Endothelial cell of umbilical vein (primary cell): ENCODE measurements around the gene UBXN11. TPM values are rescaled to one million over a fixed set of nuclear protein-coding genes. Genes with fewer than 3 reads are reported as not detected.

Experiments used
- BruUV-seq: library from RNA; stranded (reverse); fragments of 400-500 nt; replicated peaks from 2 replicates; lab custom pipeline; 2021; lab: Mats Ljungman, UMichigan
- CTCF ChIA-PET: fragments of 300-600, 350-600 bp; sonication (Branson Sonifier 250); formaldehyde crosslinking; loops from one replicate; lab custom pipeline; 2021; ENCODE audit warnings: antibody characterized with exemption, inconsistent platforms; lab: Charles Lee
- POLR2A ChIA-PET: fragments of 300-600, 350-600 bp; sonication (Branson Sonifier 250); formaldehyde crosslinking; loops from one replicate; lab custom pipeline; 2021; ENCODE audit warnings: antibody characterized with exemption, inconsistent platforms; lab: Charles Lee
- DNase-seq: peaks from one replicate; pipeline ENCODE4 v3.0.0-alpha.2; 2011; ENCODE audit warnings: low read depth, low spot score
- FAIRE-seq: peaks from 2 replicates; lab custom pipeline; 2011; peaks lifted over from hg19 to GRCh38; lab: Jason Lieb, UNC
- H2AFZ ChIP-seq: 2 replicates; pipeline ENCODE4 v1.6.0; 2012; ENCODE audit warnings: low read depth, low read length, control low read depth, inconsistent platforms
- H3K27ac ChIP-seq: 2 replicates; pipeline ENCODE4 v1.5.1; 2011; ENCODE audit warnings: low read depth, mild to moderate bottlenecking, control low read depth, low read length, moderate library complexity; ENCODE audit not compliant: insufficient read depth
- H3K27me3 ChIP-seq, 2 experiments: 2 replicates each; pipeline versions ENCODE4 v1.6.0 to v1.6.1; 2011; ENCODE audit warnings: low read length in 2 of 2, mixed read lengths in 1 of 2; ENCODE audit not compliant: control insufficient read depth in 2 of 2, insufficient read depth in 2 of 2
- H3K36me3 ChIP-seq, 2 experiments: 2 replicates in 1 of 2; 3 replicates in 1 of 2; pipeline ENCODE4 v1.5.1; 2011; ENCODE audit warnings: low read length in 2 of 2, mild to moderate bottlenecking in 1 of 2, moderate library complexity in 1 of 2; ENCODE audit not compliant: control insufficient read depth in 2 of 2, insufficient read depth in 2 of 2; ENCODE audit errors: extremely low read depth in 1 of 2
- H3K4me1 ChIP-seq: 3 replicates; pipeline ENCODE4 v1.5.1; 2011; ENCODE audit warnings: mild to moderate bottlenecking, low read length; ENCODE audit not compliant: control insufficient read depth, insufficient read depth; ENCODE audit errors: extremely low read depth
- H3K4me2 ChIP-seq: 2 replicates; pipeline ENCODE4 v1.6.1; 2011; ENCODE audit warnings: low read length, control low read depth, mixed read lengths; ENCODE audit not compliant: insufficient read depth
- H3K4me3 ChIP-seq, 3 experiments: fragments of 200-600 bp in 1 of 3; sonication (generic), shearing (Covaris generic) in 1 of 3; replicated peaks in 1 of 3; 2 replicates each; pipeline ENCODE4 v1.5.1; 2011 to 2016; ENCODE audit warnings: control low read depth in 3 of 3, low read length in 3 of 3, mild to moderate bottlenecking in 2 of 3, inconsistent platforms in 1 of 3, low read depth in 1 of 3, moderate library complexity in 1 of 3; ENCODE audit not compliant: insufficient read depth in 1 of 3
- H3K79me2 ChIP-seq: 2 replicates; pipeline ENCODE4 v1.6.0; 2012; ENCODE audit warnings: low read length, inconsistent platforms; ENCODE audit not compliant: control insufficient read depth, insufficient read depth
- H3K9ac ChIP-seq: replicated peaks from 2 replicates; pipeline ENCODE3; 2011; ENCODE audit warnings: low read length, control low read depth; ENCODE audit not compliant: insufficient read depth; ENCODE audit errors: extremely low read depth
- H3K9me1 ChIP-seq: replicated peaks from 3 replicates; pipeline ENCODE4 v1.6.0; 2011; ENCODE audit warnings: mild to moderate bottlenecking, low read length; ENCODE audit not compliant: control insufficient read depth, insufficient read depth; ENCODE audit errors: extremely low read depth
- H3K9me3 ChIP-seq: replicated peaks from 2 replicates; pipeline ENCODE4 v1.5.1; 2012; ENCODE audit warnings: low read length, inconsistent platforms; ENCODE audit not compliant: control insufficient read depth, insufficient read depth
- H4K20me1 ChIP-seq: replicated peaks from 2 replicates; pipeline ENCODE3; 2011; ENCODE audit warnings: mild to moderate bottlenecking, low read length; ENCODE audit not compliant: control insufficient read depth, insufficient read depth; ENCODE audit errors: extremely low read depth
- CTCF ChIP-seq, 2 donors: IDR thresholded peaks; 1 replicate in 1 of 2; 2 replicates in 1 of 2; pipeline ENCODE4 v1.5.1; 2011; ENCODE audit warnings: low read length in 2 of 2, mild to moderate bottlenecking in 2 of 2, moderate library complexity in 2 of 2, control low read depth in 1 of 2, inconsistent platforms in 1 of 2, low read depth in 1 of 2; ENCODE audit not compliant: insufficient read depth in 1 of 2; ENCODE audit errors: extremely low read depth in 1 of 2
- EZH2 ChIP-seq: IDR thresholded peaks from 2 replicates; pipeline ENCODE4 v1.6.1; 2012; ENCODE audit warnings: borderline replicate concordance, low read depth, mild to moderate bottlenecking, moderate library complexity, low read length, inconsistent platforms; ENCODE audit not compliant: severe bottlenecking
- FOS ChIP-seq: IDR thresholded peaks from 2 replicates; pipeline ENCODE4 v1.6.1; 2011; ENCODE audit warnings: mild to moderate bottlenecking, low read length, moderate library complexity, borderline replicate concordance; ENCODE audit not compliant: insufficient read depth
- GATA2 ChIP-seq: IDR thresholded peaks from 2 replicates; pipeline ENCODE4 v1.7.0; 2011; ENCODE audit warnings: low read depth, mild to moderate bottlenecking, moderate library complexity, mixed read lengths, low read length; ENCODE audit not compliant: insufficient read length, insufficient read depth
- JUN ChIP-seq: IDR thresholded peaks from 2 replicates; pipeline ENCODE4 v1.6.1; 2011; ENCODE audit warnings: borderline replicate concordance, low read depth; ENCODE audit not compliant: insufficient read length, insufficient read depth
- MAX ChIP-seq: IDR thresholded peaks from 2 replicates; pipeline ENCODE4 v1.6.1; 2011; ENCODE audit not compliant: insufficient read depth, insufficient read length
- MYC ChIP-seq: IDR thresholded peaks from one replicate; pipeline ENCODE4 v1.6.1; 2011; ENCODE audit warnings: mild to moderate bottlenecking, low read depth, low read length
- POLR2A ChIP-seq: IDR thresholded peaks from 2 replicates; pipeline ENCODE4 v1.6.1; 2012; ENCODE audit warnings: low read depth, mild to moderate bottlenecking, control low read depth, low read length
- POLR2AphosphoS5 ChIP-seq: IDR thresholded peaks from 2 replicates; pipeline ENCODE4 v1.6.1; 2012; ENCODE audit warnings: low read depth, mild to moderate bottlenecking, control low read depth, low read length, moderate library complexity; ENCODE audit not compliant: insufficient read depth
- dilution Hi-C: fragments of 300-500 bp; cut with MboI; formaldehyde crosslinking; loops from one replicate; pipeline ENCODE4 v1.15.0; 2019; ENCODE audit warnings: low sequenced_read_pairs; ENCODE audit not compliant: extremely low pct_ligation_motif_present
- intact Hi-C: fragments of 100-400 bp; cut with micrococcal nuclease; formaldehyde crosslinking; loops from one replicate; pipeline ENCODE4 v1.10.0; 2022
- polyA plus RNA-seq, 4 experiments: library from polyadenylated mRNA; depleted of rRNA in 3 of 4; stranded (reverse) in 3 of 4; unstranded in 1 of 4; fragments of >200 nt; gene quantifications; 2 replicates each; pipeline versions ENCODE4 v1.2.1 to v1.2.3, GENCODE V29; 2011 to 2012; ENCODE audit warnings: missing spikeins in 1 of 4
- total RNA-seq: library from RNA; stranded (reverse); gene quantifications from 2 replicates; pipeline ENCODE4 v1.2.3, GENCODE V29; 2021

Gene UBXN11
- total and polyA plus RNA-seq, 2 donors (not counting 3 experiments of a cell fraction or from before 2014, with no cell fraction given): 14.8 to 15.6 TPM

DNA sequence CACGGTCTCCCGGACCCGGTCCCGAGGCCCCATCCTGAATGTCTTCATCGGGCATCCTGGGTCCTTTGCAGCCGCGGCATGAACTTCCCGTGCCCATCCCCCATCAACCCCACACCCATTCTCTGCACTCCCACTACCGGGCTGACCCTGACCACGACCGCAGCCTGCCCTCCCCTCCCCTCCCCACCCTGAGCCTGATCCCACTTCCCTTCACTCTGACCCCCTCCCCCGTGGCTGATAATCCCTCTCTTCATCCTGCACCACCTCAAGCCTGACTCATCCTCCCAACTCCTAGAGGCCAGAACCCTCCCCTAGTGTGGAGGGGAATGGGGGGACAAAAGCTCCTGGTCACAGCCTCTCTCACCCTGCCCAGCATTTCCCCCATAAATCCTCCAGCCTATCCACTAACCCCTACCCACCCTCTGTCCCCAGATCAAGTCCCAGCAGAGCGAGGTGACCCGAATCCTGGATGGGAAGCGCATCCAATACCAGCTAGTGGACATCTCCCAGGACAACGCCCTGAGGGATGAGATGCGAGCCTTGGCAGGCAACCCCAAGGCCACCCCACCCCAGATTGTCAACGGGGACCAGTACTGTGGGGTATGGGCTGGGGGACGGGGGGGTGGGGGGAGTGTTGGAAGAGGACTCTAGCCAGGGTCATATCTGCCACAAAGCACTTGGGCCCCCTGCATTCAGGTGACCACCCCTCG lies 25.9 kb downstream of the UBXN11 start:
- peak; percentile 15 for DNase-seq
- no peak overlapping the region for H2AFZ ChIP-seq
- TF ChIP-seq JUN: no peak
- H3K9me3 ChIP-seq: no peaks in the 10 kb centered on the region
- no peaks in the 10 kb centered on the region for H3K27me3 ChIP-seq
- peak overlapping the region; percentile 82 for H3K9ac ChIP-seq
- POLR2A ChIA-PET: no interaction called here
- peaks cover 54% of the 10 kb centered on the region for H3K4me1 ChIP-seq
- peak overlapping the region; percentile 82 for H3K27ac ChIP-seq
- CTCF ChIA-PET: interaction anchor here (1.2 to 9.1 kb wide), 6 partner anchors 8 to 176 kb away, joined by 4 to 132 read pairs (median 8); partner anchors contain the start of genes CD52, CEP85 and ZNF593
- H3K9me1 ChIP-seq: no peaks in the 10 kb centered on the region
- no TSS peak for BruUV-seq
- H3K4me2 ChIP-seq: peak overlapping the region; percentile 74
- intact Hi-C loops: loop anchor here (1.0 kb wide), 1 partner anchor 26 kb away; the partner anchor contains the start of gene UBXN11
- no peaks in the 10 kb centered on the region for H4K20me1 ChIP-seq
- H3K36me3 ChIP-seq: peaks cover 3 to 10% of the 10 kb centered on the region in 2 experiments
- dilution Hi-C loops: no loop called here
- H3K79me2 ChIP-seq: peaks cover 31% of the 10 kb centered on the region
- peak; percentile 50 for FAIRE-seq
- H3K4me3 ChIP-seq: peak overlapping the region; percentile 54 to 95 (median 69)

DNA sequence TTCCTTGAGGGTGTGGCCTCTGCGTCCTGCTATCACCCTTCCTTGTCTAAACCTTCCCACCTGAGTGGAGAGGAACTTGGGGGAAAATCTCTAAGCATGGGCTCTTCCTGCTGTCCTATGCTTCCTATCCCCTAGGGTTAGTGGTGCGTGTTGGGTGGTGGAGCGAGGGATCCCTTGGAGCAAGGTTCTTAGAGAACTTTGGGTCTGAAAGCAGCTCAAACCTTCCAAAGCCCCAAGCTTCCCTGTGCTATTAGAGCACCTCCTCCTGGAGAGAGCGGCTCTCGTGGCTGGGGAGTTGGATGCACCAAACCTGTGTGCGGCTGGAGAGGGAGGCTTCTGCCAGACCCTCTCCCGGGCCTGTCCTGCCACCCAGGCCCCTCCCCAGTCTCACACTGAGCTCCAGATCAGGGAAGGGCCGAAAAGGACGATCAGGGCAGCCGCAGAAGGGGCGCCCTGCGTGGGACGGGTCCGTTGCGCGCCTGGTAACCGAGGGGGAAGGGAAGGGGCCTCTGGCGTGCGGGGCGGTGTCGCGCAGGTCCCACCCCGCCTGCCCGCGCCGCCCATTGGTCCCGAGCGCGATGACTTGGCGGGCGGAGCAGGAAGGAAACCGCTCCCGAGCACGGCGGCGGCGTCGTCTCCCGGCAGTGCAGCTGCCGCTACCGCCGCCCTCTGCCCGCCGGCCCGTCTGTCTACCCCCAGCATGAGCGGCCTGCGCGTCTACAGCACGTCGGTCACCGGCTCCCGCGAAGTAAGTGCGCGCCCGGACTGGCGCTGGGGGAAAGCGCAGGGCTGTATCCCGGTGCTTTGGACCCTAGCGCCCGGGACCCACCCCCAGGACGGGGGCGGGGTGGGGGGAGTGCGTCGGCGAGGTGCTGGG lies 26.7 kb downstream of the UBXN11 start, which contains the start of gene SH3BGRL3:
Gene SH3BGRL3, plus strand, starts transcription at position 631 of the 877 bp plus-strand sequence. Its CDS starts 70 bp downstream, at position 701.
- TSS peak; percentile 62 for BruUV-seq
- Histone ChIP-seq H4K20me1 (no peaks in the 10 kb centered on the region), H3K36me3 (peaks cover 3 to 10% of the 10 kb centered on the region in 2 experiments), H3K4me3 (peak within 1 kb of the TSS; percentile 54 to 95 (median 69)), H3K4me2 (peak within 1 kb of the TSS; percentile 74), H3K27ac (peak within 1 kb of the TSS; percentile 82), H3K9me3 (no peaks in the 10 kb centered on the region), H3K9ac (peak within 1 kb of the TSS; percentile 82), H2AFZ (peak within 1 kb of the TSS; percentile 45), H3K79me2 (peaks cover 31% of the 10 kb centered on the region), H3K27me3 (no peaks in the 10 kb centered on the region), H3K4me1 (peaks cover 52% of the 10 kb centered on the region), H3K9me1 (no peaks in the 10 kb centered on the region)
- CTCF ChIA-PET: interaction anchor here (0.6 to 9.1 kb wide), 12 partner anchors 8 to 175 kb away, joined by 3 to 132 read pairs (median 4); partner anchors contain the start of genes CD52, CEP85 and ZNF593
- dilution Hi-C loops (no loop called here), intact Hi-C loops (loop anchor here (1.0 to 5.0 kb wide), 3 partner anchors 27 to 242 kb away; partner anchors contain the start of genes HMGN2 and UBXN11)
- POLR2A ChIA-PET: interaction anchor here (0.7 kb wide), 2 partner anchors 28 to 390 kb away, joined by 3 read pairs; no protein-coding TSS in a partner anchor
- FAIRE-seq: peak; percentile 91
- DNase-seq: peak; percentile 89
- no peak for TF ChIP-seq EZH2
- peak; percentile 99 for TF ChIP-seq POLR2AphosphoS5
- TF ChIP-seq CTCF (IDR thresholded peaks at IDR 0.05; ENCODE audit: extremely low read depth in 1 of 2, insufficient read depth in 1 of 2, low read depth in 1 of 2, low read length in 2 of 2): peak; percentile 50 to 69
- TF ChIP-seq FOS: peak; percentile 39
- TF ChIP-seq GATA2: no peak
- no peak for TF ChIP-seq MAX
- TF ChIP-seq MYC: no peak
- no peak for TF ChIP-seq JUN
- TF ChIP-seq POLR2A: peak; percentile 97
